Uterus (tissue), 2 donors: Measurements from ENCODE around the gene SRRM1.
A peak's percentile ranks its signal among the peaks of the same experiment; 100 is the strongest.

Experiments
- CTCF ChIP-seq, 4 experiments: fragments of 200-600 bp in 2 of 4; fragments of 450-650 bp in 2 of 4; sonication (generic) in 2 of 4; IDR thresholded peaks; one replicate each; pipeline ENCODE4 v1.5.1; 2016 to 2019; ENCODE audit warnings: antibody characterized with exemption in 4 of 4, mild to moderate bottlenecking in 2 of 4, moderate library complexity in 1 of 4
- POLR2A ChIP-seq, 2 donors: fragments of 450-650 bp; IDR thresholded peaks; one replicate each; pipeline ENCODE4 v1.6.1; 2016; ENCODE audit warnings: antibody characterized with exemption in 2 of 2, mild to moderate bottlenecking in 1 of 2, moderate library complexity in 1 of 2

GRCh38 chr1:24705260-24706073 lies 62.4 kb downstream of the SRRM1 start:
- TF ChIP-seq CTCF (IDR thresholded peaks at IDR 0.05) (peak in 1 of 4 experiments; percentile 6), POLR2A (IDR thresholded peaks at IDR 0.05) (no peak)
